SK-N-SH (cell line): ENCODE data around the gene PPME1. TPM values are rescaled to one million over a fixed set of nuclear protein-coding genes. Genes with fewer than 3 reads are reported as not detected.

ENCODE experiments used
- CTCF ChIA-PET: fragments of 300-600, 350-600 bp; formaldehyde crosslinking; extraction: SDS; loops from one replicate; lab custom pipeline; 2021; lab: Yijun Ruan, JAX
- POLR2A ChIA-PET: fragments of 350-600 bp; sonication (Branson Sonifier 250); formaldehyde crosslinking; extraction: SDS; loops from one replicate; lab custom pipeline; 2020; ENCODE audit warnings: antibody characterized with exemption, inconsistent platforms; lab: Yijun Ruan, JAX
- DNase-seq: peaks from one replicate; pipeline ENCODE4 v3.0.0; 2012
- H2AFZ ChIP-seq: fragments of 200-600 bp; sonication (generic); 2 replicates; pipeline ENCODE4 v1.8.1; 2016; ENCODE audit warnings: antibody characterized with exemption, mild to moderate bottlenecking, low read depth
- H3F3A ChIP-seq: fragments of 200-600 bp; sonication (generic); replicated peaks from 2 replicates; pipeline ENCODE3; 2016; ENCODE audit warnings: antibody characterized with exemption, mild to moderate bottlenecking; ENCODE audit not compliant: insufficient read depth
- H3K27ac ChIP-seq, 2 experiments: fragments of 200-500 bp in 1 of 2; fragments of 200-600 bp in 1 of 2; sonication (Bioruptor generic) in 1 of 2; sonication (generic), shearing (Covaris generic) in 1 of 2; 2 replicates each; pipeline versions ENCODE4 v1.5.1 to v1.6.1; 2014 to 2016; ENCODE audit warnings: low read depth in 2 of 2, inconsistent platforms in 1 of 2, low read length in 1 of 2, mild to moderate bottlenecking in 1 of 2, mixed read lengths in 1 of 2
- H3K27me3 ChIP-seq: fragments of 200-600 bp; sonication (generic), shearing (Covaris generic); 2 replicates; pipeline ENCODE4 v1.6.1; 2016; ENCODE audit warnings: mixed run types; ENCODE audit not compliant: insufficient read depth
- H3K36me3 ChIP-seq, 2 experiments: fragments of 200-500 bp in 1 of 2; fragments of 200-600 bp in 1 of 2; sonication (Bioruptor generic) in 1 of 2; sonication (generic) in 1 of 2; replicated peaks in 1 of 2; 2 replicates each; pipeline versions ENCODE3 to v1.5.1; 2014 to 2016; ENCODE audit warnings: low read length in 1 of 2, mild to moderate bottlenecking in 1 of 2; ENCODE audit not compliant: insufficient read depth in 2 of 2, control insufficient read depth in 1 of 2
- H3K4me1 ChIP-seq, 2 experiments: fragments of 200-500 bp in 1 of 2; fragments of 200-600 bp in 1 of 2; sonication (Bioruptor generic) in 1 of 2; sonication (generic), shearing (Covaris generic) in 1 of 2; 2 replicates each; pipeline versions ENCODE4 v1.5.1 to v1.6.1; 2014 to 2016; ENCODE audit warnings: low read depth in 1 of 2, low read length in 1 of 2, mixed run types in 1 of 2; ENCODE audit not compliant: insufficient read depth in 2 of 2, control insufficient read depth in 1 of 2
- H3K4me2 ChIP-seq: fragments of 200-600 bp; sonication (generic), shearing (Covaris generic); 2 replicates; pipeline ENCODE4 v1.6.1; 2017; ENCODE audit warnings: mixed run types
- H3K4me3 ChIP-seq, 2 experiments: fragments of 200-500 bp in 1 of 2; fragments of 200-600 bp in 1 of 2; sonication (Bioruptor generic) in 1 of 2; sonication (generic), shearing (Covaris generic) in 1 of 2; 2 replicates each; pipeline versions ENCODE4 v1.5.1 to v1.8.1; 2014 to 2016; ENCODE audit warnings: low read depth in 2 of 2, inconsistent platforms in 1 of 2, low read length in 1 of 2, mild to moderate bottlenecking in 1 of 2, mixed read lengths in 1 of 2, moderate library complexity in 1 of 2
- H3K79me2 ChIP-seq: fragments of 200-600 bp; sonication (generic); 2 replicates; pipeline ENCODE4 v1.8.1; 2017; ENCODE audit warnings: mild to moderate bottlenecking; ENCODE audit not compliant: insufficient read depth
- H3K9ac ChIP-seq: fragments of 200-600 bp; sonication (generic); 2 replicates; pipeline ENCODE4 v1.6.1; 2017; ENCODE audit warnings: mixed run types
- H3K9me2 ChIP-seq: fragments of 200-600 bp; sonication (generic); 2 replicates; pipeline ENCODE4 v1.6.1; 2017; ENCODE audit warnings: mixed run types
- H3K9me3 ChIP-seq: fragments of 200-600 bp; sonication (generic); 2 replicates; pipeline ENCODE4 v1.6.1; 2017; ENCODE audit warnings: mixed run types, mild to moderate bottlenecking, moderate library complexity
- H4K20me1 ChIP-seq: fragments of 200-600 bp; sonication (generic); 2 replicates; pipeline ENCODE4 v1.6.1; 2017; ENCODE audit warnings: mild to moderate bottlenecking, mixed run types; ENCODE audit not compliant: insufficient read depth
- CHD2 ChIP-seq: fragments of 150-350 bp; IDR thresholded peaks from 2 replicates; pipeline ENCODE4 v1.6.1; 2018; ENCODE audit warnings: low read length; ENCODE audit not compliant: partially characterized antibody
- CTCF ChIP-seq: fragments of 200-600 bp; sonication (generic); IDR thresholded peaks from 2 replicates; pipeline ENCODE4 v1.6.1; 2017; ENCODE audit warnings: antibody characterized with exemption, mild to moderate bottlenecking, moderate library complexity
- EZH2phosphoT487 ChIP-seq: fragments of 200-600 bp; sonication (generic); IDR thresholded peaks from 2 replicates; pipeline ENCODE4 v1.6.1; 2017; ENCODE audit warnings: low read depth, mixed run types, mild to moderate bottlenecking, antibody characterized with exemption, moderate library complexity, borderline replicate concordance
- FOXM1 ChIP-seq: IDR thresholded peaks from 2 replicates; pipeline ENCODE4 v1.4.0; 2012; ENCODE audit warnings: low read depth, mild to moderate bottlenecking
- GABPA ChIP-seq: IDR thresholded peaks from 2 replicates; pipeline ENCODE4 v1.4.0; 2012; ENCODE audit warnings: low read depth, mild to moderate bottlenecking
- IRF3 ChIP-seq: fragments of 150-350 bp; IDR thresholded peaks from 2 replicates; pipeline ENCODE4 v1.6.1; 2016; ENCODE audit warnings: mild to moderate bottlenecking, low read depth, low read length
- JUND ChIP-seq: IDR thresholded peaks from 2 replicates; pipeline ENCODE4 v1.4.0; 2012
- MEF2A ChIP-seq: IDR thresholded peaks from 2 replicates; pipeline ENCODE4 v1.4.0; 2012; ENCODE audit warnings: low read depth, borderline replicate concordance
- MXI1 ChIP-seq: IDR thresholded peaks from 2 replicates; pipeline ENCODE4 v1.6.1; 2012; ENCODE audit warnings: mild to moderate bottlenecking, low read depth, low read length, improper control_type of control experiment
- NFIC ChIP-seq: IDR thresholded peaks from 2 replicates; pipeline ENCODE4 v1.4.0; 2012; ENCODE audit warnings: borderline replicate concordance
- PBX3 ChIP-seq: IDR thresholded peaks from 2 replicates; pipeline ENCODE4; 2012
- RAD21 ChIP-seq: IDR thresholded peaks from 2 replicates; pipeline ENCODE4 v1.6.1; 2012; ENCODE audit warnings: mild to moderate bottlenecking, low read length
- RCOR1 ChIP-seq: fragments of 150-350 bp; IDR thresholded peaks from 2 replicates; pipeline ENCODE4 v1.6.1; 2017; ENCODE audit warnings: antibody characterized with exemption, low read length
- RFX5 ChIP-seq: IDR thresholded peaks from 2 replicates; pipeline ENCODE4 v1.6.1; 2012; ENCODE audit warnings: mild to moderate bottlenecking, improper control_type of control experiment, low read length
- TAF1 ChIP-seq: IDR thresholded peaks from 2 replicates; pipeline ENCODE4 v1.6.1; 2012; ENCODE audit warnings: low read depth, mild to moderate bottlenecking, low read length, moderate library complexity, borderline replicate concordance
- TEAD4 ChIP-seq: IDR thresholded peaks from 2 replicates; pipeline ENCODE4 v1.4.0; 2012; ENCODE audit warnings: mild to moderate bottlenecking, borderline replicate concordance; ENCODE audit not compliant: insufficient read depth
- YY1 ChIP-seq: IDR thresholded peaks from 2 replicates; pipeline ENCODE4 v1.4.0; 2012; ENCODE audit warnings: low read depth, mild to moderate bottlenecking
- WGBS: methylation state at CpG from one replicate; pipeline ENCODE4 v1.1.6; 2017; ENCODE audit warnings: low lambda C conversion rate; 5-methylcytosine and 5-hydroxymethylcytosine counted together
- polyA plus RNA-seq, 3 experiments: library from polyadenylated mRNA; depleted of rRNA; stranded (reverse); fragments of >200 nt; gene quantifications; 2 replicates each; pipeline ENCODE4 v1.2.3, GENCODE V29; 2012

The PPME1 gene
- polyA plus RNA-seq, 1 of the 3 experiments (the other 2 are of a cell fraction) = 107 TPM

- ChIA-PET CTCF (interaction anchor here (0.7 to 1.9 kb wide), 4 partner anchors 9 to 188 kb away, joined by 3 to 7 read pairs (median 6); no protein-coding TSS in a partner anchor), POLR2A (no interaction called here)
- Histone ChIP-seq H3K9me2 (no peaks in the 10 kb centered on the region), H3K9me3 (no peaks in the 10 kb centered on the region), H4K20me1 (no peaks in the 10 kb centered on the region), H3K27ac (no peak overlapping the region), H3K4me2 (no peak overlapping the region), H3K9ac (no peak overlapping the region), H3K27me3 (no peaks in the 10 kb centered on the region), H3F3A (no peaks in the 10 kb centered on the region), H3K36me3 (no peaks in the 10 kb centered on the region), H3K4me1 (no peaks in the 10 kb centered on the region), H3K79me2 (no peaks in the 10 kb centered on the region), H3K4me3 (no peak overlapping the region), H2AFZ (no peak overlapping the region)
- 100% methylated on average over 1 of the region's 1 CpG for WGBS
- DNase-seq = no peak
- TF ChIP-seq FOXM1 = no peak
- TF ChIP-seq MEF2A = no peak
- no peak for TF ChIP-seq RAD21
- TF ChIP-seq YY1 = no peak
- TF ChIP-seq RFX5 = no peak
- no peak for TF ChIP-seq NFIC
- no peak for TF ChIP-seq TEAD4
- TF ChIP-seq MXI1 = no peak
- TF ChIP-seq PBX3 = no peak
- no peak for TF ChIP-seq EZH2phosphoT487
- no peak for TF ChIP-seq IRF3
- no peak for TF ChIP-seq RCOR1
- no peak for TF ChIP-seq CHD2
- TF ChIP-seq TAF1 = no peak
- TF ChIP-seq JUND = no peak
- no peak for TF ChIP-seq GABPA
- no peak for TF ChIP-seq CTCF
Observed at GRCh38 chr11:74265256-74265655, 94.2 kb downstream of the PPME1 start.
